Prostate gland (tissue), 2 donors: ENCODE data around the gene KRT33B. TPM values are rescaled to one million over a fixed set of nuclear protein-coding genes. Genes with fewer than 3 reads are reported as not detected.

Experiments
- DNase-seq: peaks from one replicate; pipeline ENCODE4 v3.0.0-alpha.2; 2019; ENCODE audit warnings: low spot score
- H3K27ac ChIP-seq, 2 donors: fragments of 200-600 bp; sonication (generic); 2 replicates each; pipeline ENCODE4 v1.5.1; 2017 to 2019
- H3K27me3 ChIP-seq: fragments of 200-600 bp; sonication (generic); replicated peaks from 2 replicates; pipeline ENCODE4 v1.5.1; 2019; ENCODE audit not compliant: insufficient read depth
- H3K36me3 ChIP-seq, 2 donors: fragments of 200-600 bp; sonication (generic); 1 replicate in 1 of 2; 2 replicates in 1 of 2; pipeline versions ENCODE4 v1.5.1 to v1.8.1; 2017 to 2019
- H3K4me1 ChIP-seq: fragments of 200-600 bp; sonication (generic); replicated peaks from 2 replicates; pipeline ENCODE4 v1.5.1; 2019
- H3K4me3 ChIP-seq, 2 donors: fragments of 200-600 bp; sonication (generic); 2 replicates each; pipeline ENCODE4 v1.5.1; 2017 to 2019
- H3K9me3 ChIP-seq: fragments of 200-600 bp; sonication (generic); 2 replicates; pipeline ENCODE4 v1.5.1; 2017
- CTCF ChIP-seq, 4 experiments: fragments of 200-600 bp in 2 of 4; fragments of 450-650 bp in 2 of 4; sonication (generic) in 2 of 4; IDR thresholded peaks; 1 replicate in 3 of 4; 2 replicates in 1 of 4; pipeline ENCODE4 v1.5.1; 2016 to 2019; ENCODE audit warnings: antibody characterized with exemption in 4 of 4, mild to moderate bottlenecking in 2 of 4, moderate library complexity in 2 of 4
- POLR2A ChIP-seq: fragments of 450-650 bp; IDR thresholded peaks from one replicate; pipeline ENCODE4 v1.6.1; 2016; ENCODE audit warnings: antibody characterized with exemption, mild to moderate bottlenecking
- POLR2AphosphoS5 ChIP-seq: sonication (generic); formaldehyde crosslinking; IDR thresholded peaks from one replicate; pipeline ENCODE4 v1.6.1; 2017; ENCODE audit warnings: antibody characterized with exemption
- WGBS: methylation state at CpG from one replicate; pipeline ENCODE4 v1.1.5; 2018; 5-methylcytosine and 5-hydroxymethylcytosine counted together
- intact Hi-C: fragments of 100-400 bp; cut with DNase I; formaldehyde crosslinking; loops from one replicate; pipeline ENCODE4 v1.14.2; 2022
- total RNA-seq, 2 donors: library from RNA; depleted of rRNA; stranded (reverse); fragments of >200 nt; gene quantifications; one replicate each; pipeline ENCODE4 v1.1.0, GENCODE V29; 2016

The KRT33B gene
- total RNA-seq, 2 donors from 2014 or later: not detected

GRCh38 chr17:41415833-41416335 lies 46.3 kb upstream of the KRT33B start:
- WGBS: 67% methylated on average over 3 of the region's 3 CpGs
- Histone ChIP-seq H3K9me3 (no peaks in the 10 kb centered on the region), H3K27me3 (no peaks in the 10 kb centered on the region), H3K36me3 (no peaks in the 10 kb centered on the region), H3K4me3 (no peak overlapping the region), H3K4me1 (peaks cover 3% of the 10 kb centered on the region), H3K27ac (no peak overlapping the region)
- DNase-seq: no peak
- intact Hi-C loops: no loop called here
- peak; percentile 18 for TF ChIP-seq POLR2AphosphoS5
- no peak for TF ChIP-seq CTCF (IDR thresholded peaks at IDR 0.05)
- TF ChIP-seq POLR2A: no peak

DNA sequence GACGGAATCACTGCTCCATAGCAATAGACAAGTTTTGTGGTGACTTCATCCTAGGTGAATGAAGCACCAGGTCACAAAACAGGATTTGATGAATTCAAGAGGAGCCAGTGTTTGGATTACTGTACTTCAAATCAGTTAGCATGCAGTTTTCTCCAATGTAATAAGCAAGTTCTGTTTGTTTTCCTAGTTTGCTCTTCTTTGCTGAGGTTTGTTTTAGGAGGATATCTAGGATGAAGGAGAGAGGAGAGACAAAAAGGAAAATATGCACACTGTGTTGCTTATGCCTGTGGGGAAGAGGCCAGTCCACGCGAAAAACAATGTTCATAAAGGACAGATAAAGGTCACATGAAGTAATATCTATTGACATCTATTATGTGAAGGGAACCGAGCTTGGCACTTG lies 45.8 kb upstream of the KRT33B start:
- Histone ChIP-seq H3K27me3 (no peaks in the 10 kb centered on the region), H3K27ac (no peak overlapping the region), H3K36me3 (no peaks in the 10 kb centered on the region), H3K9me3 (no peaks in the 10 kb centered on the region), H3K4me3 (no peak overlapping the region), H3K4me1 (peaks cover 3% of the 10 kb centered on the region)
- 60% methylated on average over 4 of the region's 4 CpGs for WGBS
- DNase-seq: no peak
- TF ChIP-seq POLR2AphosphoS5 (no peak), POLR2A (no peak), CTCF (IDR thresholded peaks at IDR 0.05) (no peak)
- intact Hi-C loops: no loop called here

DNA sequence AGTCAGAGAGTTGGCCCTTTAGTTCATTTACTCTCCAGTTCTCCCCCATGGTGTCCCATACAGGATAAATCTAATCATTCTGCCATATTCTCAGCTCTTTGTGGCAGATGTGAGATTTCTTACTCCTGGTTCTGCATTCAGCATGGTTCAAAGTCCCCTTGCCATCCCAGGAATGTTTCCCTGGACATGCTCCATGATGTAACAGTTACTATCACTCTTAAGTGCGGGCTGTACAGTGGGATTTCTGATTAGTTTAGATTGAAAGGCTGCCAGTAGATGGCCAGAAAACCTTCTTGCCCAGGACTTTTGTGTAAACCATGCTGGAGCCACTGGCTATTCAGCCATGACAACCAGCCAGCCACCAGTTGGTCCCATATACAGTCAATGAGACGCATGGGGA lies 44.4 kb upstream of the KRT33B start:
- Histone ChIP-seq H3K27ac (no peak overlapping the region), H3K4me1 (peaks cover 3% of the 10 kb centered on the region), H3K27me3 (no peaks in the 10 kb centered on the region), H3K4me3 (no peak overlapping the region), H3K9me3 (no peaks in the 10 kb centered on the region), H3K36me3 (no peaks in the 10 kb centered on the region)
- TF ChIP-seq POLR2AphosphoS5: no peak
- no peak for TF ChIP-seq CTCF (IDR thresholded peaks at IDR 0.05)
- no peak for TF ChIP-seq POLR2A
- intact Hi-C loops: no loop called here
- WGBS: 94% methylated on average over 2 of the region's 2 CpGs
- DNase-seq: no peak

DNA sequence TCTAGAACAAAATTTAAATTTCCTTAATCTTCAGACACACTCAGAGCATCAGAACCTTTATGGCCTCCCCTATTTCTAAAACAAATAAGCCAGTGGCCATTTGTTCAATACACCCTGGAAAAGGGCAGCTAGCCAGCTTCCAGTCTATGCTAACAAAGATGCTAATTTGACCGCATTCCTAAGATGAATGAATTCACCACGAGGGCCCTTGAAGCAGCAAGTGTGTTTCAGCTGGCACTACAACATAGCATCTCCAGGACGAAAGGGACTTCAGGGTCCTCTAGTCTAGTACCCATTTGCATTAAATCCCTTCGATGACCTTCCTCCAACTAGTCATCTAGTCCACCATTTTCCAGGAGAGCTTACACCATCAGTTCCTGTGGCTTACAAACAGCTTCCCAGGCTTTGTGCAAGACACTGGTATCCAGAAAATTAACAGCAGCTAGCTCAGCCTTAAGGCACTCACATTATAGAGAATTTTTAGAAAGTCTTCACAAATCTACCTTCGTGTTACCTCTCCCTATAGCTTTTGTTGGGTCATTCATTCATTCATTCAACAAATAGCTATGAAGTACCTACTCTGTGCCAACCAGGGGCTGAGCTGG lies 43.8 kb upstream of the KRT33B start:
- TF ChIP-seq POLR2A (no peak), POLR2AphosphoS5 (no peak), CTCF (IDR thresholded peaks at IDR 0.05) (no peak)
- Histone ChIP-seq H3K9me3 (no peaks in the 10 kb centered on the region), H3K36me3 (no peaks in the 10 kb centered on the region), H3K4me1 (peaks cover 3% of the 10 kb centered on the region), H3K4me3 (no peak overlapping the region), H3K27me3 (no peaks in the 10 kb centered on the region), H3K27ac (no peak overlapping the region)
- 58% methylated on average over 5 of the region's 5 CpGs for WGBS
- DNase-seq: no peak
- intact Hi-C loops: no loop called here
